Activated T-helper 17 cell treated with anti-CD3 and anti-CD28 coated beads, Interleukin-2, amount 50 U/mL, for 72 hours (primary cell): Measurements from ENCODE around the gene ZBBX. TPM values are rescaled to one million over a fixed set of nuclear protein-coding genes. Genes with fewer than 3 reads are reported as not detected.
"Not testable (repeated sequence)": the region's sequence is repeated elsewhere in the genome, so short reads cannot be mapped to it uniquely, and the experiment has no call there.

Experiments
- ATAC-seq: fragments of 150-1000 bp; cut with Tn5 transposase; replicated peaks from 2 replicates; pipeline ENCODE4 v1.10.0; 2021; ENCODE audit warnings: mild to moderate bottlenecking, moderate library complexity
- H3K27ac Mint-ChIP-seq: one replicate; pipeline ENCODE4 v1.8.0; 2022; ENCODE audit warnings: mixed read lengths
- H3K27me3 Mint-ChIP-seq: one replicate; pipeline ENCODE4 v1.8.0; 2022; ENCODE audit warnings: mixed read lengths
- H3K36me3 Mint-ChIP-seq: one replicate; pipeline ENCODE4 v1.8.0; 2022; ENCODE audit warnings: low read depth, mild to moderate bottlenecking, mixed read lengths
- H3K4me1 Mint-ChIP-seq: one replicate; pipeline ENCODE4 v1.8.0; 2022; ENCODE audit warnings: mixed read lengths
- H3K4me3 Mint-ChIP-seq: one replicate; pipeline ENCODE4 v1.8.0; 2022; ENCODE audit warnings: mild to moderate bottlenecking, mixed read lengths
- H3K9me3 Mint-ChIP-seq: one replicate; pipeline ENCODE4 v1.8.0; 2022; ENCODE audit warnings: mixed read lengths
- total RNA-seq, 2 donors: library from RNA; stranded (reverse); gene quantifications; one replicate each; pipeline ENCODE4 v1.2.3, GENCODE V29; 2022

Gene ZBBX, protein sequence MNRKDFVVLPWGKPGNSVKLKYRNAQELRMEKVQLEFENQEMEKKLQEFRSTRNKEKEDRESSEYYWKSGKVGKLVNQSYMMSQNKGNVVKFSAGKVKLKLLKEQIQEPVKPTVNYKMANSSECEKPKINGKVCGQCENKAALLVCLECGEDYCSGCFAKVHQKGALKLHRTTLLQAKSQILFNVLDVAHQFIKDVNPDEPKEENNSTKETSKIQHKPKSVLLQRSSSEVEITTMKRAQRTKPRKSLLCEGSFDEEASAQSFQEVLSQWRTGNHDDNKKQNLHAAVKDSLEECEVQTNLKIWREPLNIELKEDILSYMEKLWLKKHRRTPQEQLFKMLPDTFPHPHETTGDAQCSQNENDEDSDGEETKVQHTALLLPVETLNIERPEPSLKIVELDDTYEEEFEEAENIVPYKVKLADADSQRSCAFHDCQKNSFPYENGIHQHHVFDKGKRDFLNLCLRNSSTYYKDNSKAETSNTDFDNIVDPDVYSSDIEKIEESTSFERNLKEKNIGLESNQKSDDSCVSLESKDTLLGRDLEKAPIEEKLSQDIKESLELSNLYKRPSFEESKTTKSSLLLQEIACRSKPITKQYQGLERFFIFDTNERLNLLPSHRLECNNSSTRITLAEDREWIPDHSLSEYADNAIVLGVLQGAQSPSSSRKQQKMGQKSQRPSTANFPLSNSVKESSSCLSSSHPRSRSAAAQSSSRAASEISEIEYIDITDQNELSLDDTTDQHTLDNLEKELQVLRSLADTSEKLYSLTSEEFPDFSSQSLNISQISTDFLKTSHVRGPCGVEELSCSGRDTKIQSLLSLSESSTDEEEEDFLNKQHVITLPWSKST
- total RNA-seq, result not detected

GRCh38 chr3:167380004-167380689 lies at the start of gene ZBBX:
ZBBX (minus strand) TSS chr3:167380297; CDS start chr3:167372901, 7,396 bp downstream.
- Mint-ChIP-seq H3K4me1 (peaks cover 4% of the 10 kb centered on the region), H3K36me3 (no peaks in the 10 kb centered on the region), H3K27me3 (peaks cover 9% of the 10 kb centered on the region), H3K27ac (peak within 1 kb of the TSS; percentile 56), H3K4me3 (peak within 1 kb of the TSS; percentile 72), H3K9me3 (no peaks in the 10 kb centered on the region)
- peak; percentile 93 for ATAC-seq

- H3K27me3 Mint-ChIP-seq, H3K4me3 Mint-ChIP-seq, H3K9me3 Mint-ChIP-seq, H3K4me1 Mint-ChIP-seq, ATAC-seq, H3K36me3 Mint-ChIP-seq, H3K27ac Mint-ChIP-seq: not testable (repeated sequence)
Measured at GRCh38 chr3:167426962-167427361, 46.9 kb upstream of the ZBBX start.

DNA sequence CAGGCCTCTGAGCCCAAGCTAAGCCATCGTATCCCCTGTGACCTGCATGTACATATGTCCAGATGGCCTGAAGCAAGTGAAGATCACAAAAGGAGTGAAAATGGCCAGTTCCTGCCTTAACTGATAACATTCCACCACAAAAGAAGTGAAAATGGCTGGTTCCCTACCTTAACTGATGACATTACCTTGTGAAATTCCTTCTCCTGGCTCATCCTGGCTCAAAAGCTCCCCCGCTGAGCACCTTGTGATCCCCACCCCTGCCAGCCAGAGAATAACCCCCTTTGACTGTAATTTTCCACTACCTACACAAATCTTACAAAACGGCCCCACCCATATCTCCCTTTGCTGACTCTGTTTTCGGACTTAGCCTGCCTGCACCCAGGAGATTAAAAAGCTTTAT lies 42.3 kb upstream of the ZBBX start:
- not testable (repeated sequence) for H3K9me3 Mint-ChIP-seq, H3K27ac Mint-ChIP-seq, ATAC-seq, H3K27me3 Mint-ChIP-seq, H3K4me1 Mint-ChIP-seq, H3K36me3 Mint-ChIP-seq, H3K4me3 Mint-ChIP-seq

DNA sequence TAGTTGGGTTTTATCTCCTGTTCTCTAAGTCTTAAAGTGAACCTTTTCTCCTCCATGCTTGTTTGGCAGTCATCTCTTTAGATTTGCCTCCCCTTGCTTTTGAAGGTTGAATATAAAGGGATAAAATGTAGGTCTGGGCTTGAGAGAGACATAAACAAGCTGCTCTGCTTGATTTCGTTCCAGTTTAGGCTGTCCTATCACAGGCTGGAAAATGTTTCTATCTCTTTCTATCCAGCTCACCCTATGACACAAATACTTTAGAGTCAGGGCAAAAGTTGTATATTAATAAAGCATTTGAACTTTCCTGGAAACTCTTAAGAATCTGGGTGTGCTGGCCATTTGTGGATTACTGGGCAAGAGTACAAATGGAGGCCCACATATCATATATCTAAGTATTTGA lies 29.5 kb upstream of the ZBBX start:
- no peak overlapping the region for H3K27ac Mint-ChIP-seq
- no peaks in the 10 kb centered on the region for H3K4me1 Mint-ChIP-seq
- no peaks in the 10 kb centered on the region for H3K36me3 Mint-ChIP-seq
- no peaks in the 10 kb centered on the region for H3K9me3 Mint-ChIP-seq
- H3K4me3 Mint-ChIP-seq, result no peak overlapping the region
- no peaks in the 10 kb centered on the region for H3K27me3 Mint-ChIP-seq
- ATAC-seq, result no peak

DNA sequence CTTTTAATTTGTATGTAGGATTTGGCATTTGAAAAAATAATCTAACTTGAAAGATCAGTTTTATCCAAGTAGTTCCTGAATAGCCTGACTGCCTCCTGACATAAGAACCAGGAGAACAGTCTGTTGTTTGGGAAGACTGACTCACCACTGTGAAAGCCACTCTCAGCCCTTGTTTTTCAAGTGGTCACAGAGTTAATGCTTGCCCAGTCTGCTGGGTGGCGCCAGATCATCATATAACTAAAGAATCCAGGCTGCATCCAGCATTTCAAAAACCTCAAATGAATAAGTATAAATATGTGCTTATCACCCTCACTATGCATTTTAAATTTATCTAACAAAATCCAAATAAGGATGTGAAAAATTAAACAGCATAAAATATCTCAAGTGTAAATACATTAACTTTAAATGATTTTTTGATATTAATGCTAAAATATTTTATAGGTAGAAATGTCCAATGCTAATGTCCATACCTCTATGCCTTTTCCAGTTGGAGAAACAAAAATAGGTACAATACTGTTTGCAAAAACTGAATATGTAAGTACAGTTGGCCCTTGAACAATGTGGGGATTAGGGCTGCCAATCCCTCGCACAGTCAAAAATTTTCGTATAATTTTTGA lies 26.9 kb upstream of the ZBBX start:
- H3K4me3 Mint-ChIP-seq, result no peak overlapping the region
- no peaks in the 10 kb centered on the region for H3K9me3 Mint-ChIP-seq
- no peak for ATAC-seq
- H3K36me3 Mint-ChIP-seq, result no peaks in the 10 kb centered on the region
- H3K4me1 Mint-ChIP-seq, result no peaks in the 10 kb centered on the region
- H3K27me3 Mint-ChIP-seq, result peaks cover 3% of the 10 kb centered on the region
- no peak overlapping the region for H3K27ac Mint-ChIP-seq

DNA sequence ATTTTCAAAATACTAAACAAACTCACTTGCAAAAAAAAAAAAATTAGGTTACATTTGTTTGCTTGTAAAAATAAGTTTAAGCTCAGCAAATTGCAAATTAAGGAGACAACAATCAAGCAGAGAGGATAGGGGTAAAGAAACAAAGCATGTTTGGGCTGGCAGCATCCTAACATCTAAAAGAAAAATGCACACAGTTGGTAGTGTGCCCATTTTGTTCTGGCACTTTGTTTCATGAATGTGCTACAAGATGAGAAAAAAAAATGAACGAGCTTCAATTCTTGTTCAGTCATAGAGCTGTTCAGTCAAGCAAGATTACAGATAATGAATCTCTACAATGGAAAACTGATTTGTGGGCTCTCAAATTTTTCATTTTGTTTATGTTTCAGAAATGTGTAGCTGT lies 17.7 kb upstream of the ZBBX start:
- no peak overlapping the region for H3K4me3 Mint-ChIP-seq
- H3K36me3 Mint-ChIP-seq, result no peaks in the 10 kb centered on the region
- H3K9me3 Mint-ChIP-seq, result no peaks in the 10 kb centered on the region
- no peak overlapping the region for H3K27ac Mint-ChIP-seq
- no peaks in the 10 kb centered on the region for H3K4me1 Mint-ChIP-seq
- ATAC-seq, result no peak
- H3K27me3 Mint-ChIP-seq, result peaks cover 22% of the 10 kb centered on the region

- Mint-ChIP-seq H3K27ac (no peak overlapping the region), H3K9me3 (no peaks in the 10 kb centered on the region), H3K4me3 (no peak overlapping the region), H3K27me3 (peaks cover 18% of the 10 kb centered on the region), H3K4me1 (no peaks in the 10 kb centered on the region), H3K36me3 (no peaks in the 10 kb centered on the region)
- ATAC-seq, result no peak
Measured at GRCh38 chr3:167396075-167396474, 16.0 kb upstream of the ZBBX start.

- ATAC-seq, result no peak
- H3K27me3 Mint-ChIP-seq, result peaks cover 15% of the 10 kb centered on the region
Measured at GRCh38 chr3:167394003-167394402, 13.9 kb upstream of the ZBBX start.

DNA sequence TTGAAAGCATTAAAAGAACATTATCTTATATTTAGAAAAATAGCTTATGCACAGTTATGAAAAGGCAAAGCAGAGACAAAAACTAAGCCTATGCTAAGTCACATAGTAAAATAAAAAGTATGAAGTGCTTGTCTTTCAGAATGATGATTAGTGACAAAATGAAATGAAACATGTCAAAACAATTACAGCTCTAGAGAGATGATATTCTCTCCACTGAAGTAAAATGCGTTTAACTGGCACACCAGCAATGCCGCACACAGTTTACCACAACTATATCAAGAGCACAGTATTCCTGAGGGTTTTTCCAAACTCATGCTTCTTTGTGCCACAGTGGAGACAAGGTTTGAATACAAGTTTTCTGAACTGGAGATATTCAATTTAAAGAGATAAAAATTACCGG lies 2.1 kb upstream of the ZBBX start:
- H3K27me3 Mint-ChIP-seq, result peaks cover 14% of the 10 kb centered on the region
- no peak overlapping the region for H3K27ac Mint-ChIP-seq
- no peak overlapping the region for H3K4me3 Mint-ChIP-seq
- H3K4me1 Mint-ChIP-seq, result peaks cover 4% of the 10 kb centered on the region
- no peak for ATAC-seq
- no peaks in the 10 kb centered on the region for H3K9me3 Mint-ChIP-seq
- H3K36me3 Mint-ChIP-seq, result no peaks in the 10 kb centered on the region

More at GRCh38 chr3:167394003-167394402, 13.9 kb upstream of the ZBBX start:
- H3K27ac Mint-ChIP-seq, result no peak overlapping the region
- no peaks in the 10 kb centered on the region for H3K4me1 Mint-ChIP-seq
- H3K4me3 Mint-ChIP-seq, result no peak overlapping the region
- no peaks in the 10 kb centered on the region for H3K36me3 Mint-ChIP-seq
- H3K9me3 Mint-ChIP-seq, result no peaks in the 10 kb centered on the region

- H3K36me3 Mint-ChIP-seq, result no peaks in the 10 kb centered on the region
- peaks cover 3% of the 10 kb centered on the region for H3K27me3 Mint-ChIP-seq
- no peak overlapping the region for H3K27ac Mint-ChIP-seq
- no peaks in the 10 kb centered on the region for H3K4me1 Mint-ChIP-seq
- ATAC-seq, result no peak
- no peaks in the 10 kb centered on the region for H3K9me3 Mint-ChIP-seq
- no peak overlapping the region for H3K4me3 Mint-ChIP-seq
Measured at GRCh38 chr3:167375478-167375877, 4.6 kb downstream of the ZBBX start.

DNA sequence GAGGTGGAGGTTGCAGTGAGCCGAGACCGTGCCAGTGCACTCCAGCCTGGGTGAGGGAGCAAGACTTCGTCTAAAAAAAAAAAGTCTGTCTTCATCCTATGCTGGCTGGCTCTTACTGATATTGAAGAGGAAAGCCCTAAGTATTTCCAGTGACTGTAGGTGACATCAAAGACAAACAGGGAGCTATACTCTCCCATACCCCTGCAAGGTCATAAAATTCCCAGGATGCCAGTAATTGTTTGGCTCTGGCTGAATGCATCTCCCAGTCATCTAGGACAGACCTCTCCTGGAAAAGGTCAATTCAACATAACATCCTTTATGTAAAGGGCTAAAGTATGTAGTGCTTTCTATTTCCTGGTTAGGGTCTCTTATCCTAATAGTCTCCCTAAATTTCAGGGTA lies 8.0 kb downstream of the ZBBX start:
- ATAC-seq, result no peak
- H3K4me1 Mint-ChIP-seq, result no peaks in the 10 kb centered on the region
- H3K9me3 Mint-ChIP-seq, result no peaks in the 10 kb centered on the region
- peaks cover 8% of the 10 kb centered on the region for H3K27me3 Mint-ChIP-seq
- no peak overlapping the region for H3K27ac Mint-ChIP-seq
- H3K4me3 Mint-ChIP-seq, result no peak overlapping the region
- no peaks in the 10 kb centered on the region for H3K36me3 Mint-ChIP-seq

DNA sequence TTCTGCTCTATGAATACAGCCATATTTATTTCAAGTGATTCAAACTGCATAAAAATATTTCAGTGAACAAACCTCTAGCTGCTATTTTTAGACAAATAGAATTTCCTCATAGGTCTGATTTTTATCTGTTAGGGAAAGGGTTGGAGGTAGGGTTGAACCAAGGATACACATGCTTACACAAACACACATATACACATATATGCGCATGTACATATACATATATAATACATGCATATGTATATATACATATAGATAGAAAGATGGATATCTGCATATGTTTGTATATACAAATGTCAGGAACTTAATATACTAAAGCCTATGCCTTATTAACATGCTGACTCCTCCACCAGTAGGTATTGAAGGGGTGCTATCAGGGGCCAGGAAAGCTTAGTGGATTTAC lies 18.1 kb downstream of the ZBBX start:
- Mint-ChIP-seq H3K9me3 (peaks cover under 1% of the 10 kb centered on the region), H3K27ac (no peak overlapping the region), H3K27me3 (peaks cover 2% of the 10 kb centered on the region), H3K36me3 (no peaks in the 10 kb centered on the region), H3K4me1 (no peaks in the 10 kb centered on the region), H3K4me3 (no peak overlapping the region)
- ATAC-seq, result no peak

GRCh38 chr3:167361306-167361705 lies 18.8 kb downstream of the ZBBX start:
- no peaks in the 10 kb centered on the region for H3K36me3 Mint-ChIP-seq
- no peak overlapping the region for H3K27ac Mint-ChIP-seq
- H3K4me3 Mint-ChIP-seq, result no peak overlapping the region

GRCh38 chr3:167355446-167355845 lies 24.7 kb downstream of the ZBBX start:
- Mint-ChIP-seq H3K4me3 (no peak overlapping the region), H3K4me1 (no peaks in the 10 kb centered on the region), H3K27me3 (peaks cover 3% of the 10 kb centered on the region), H3K9me3 (peaks cover 4% of the 10 kb centered on the region), H3K27ac (no peak overlapping the region), H3K36me3 (no peaks in the 10 kb centered on the region)
- ATAC-seq, result no peak

More at GRCh38 chr3:167361306-167361705, 18.8 kb downstream of the ZBBX start:
- H3K4me1 Mint-ChIP-seq, result no peaks in the 10 kb centered on the region
- H3K9me3 Mint-ChIP-seq, result peaks cover 4% of the 10 kb centered on the region
- ATAC-seq, result no peak
- H3K27me3 Mint-ChIP-seq, result peaks cover 2% of the 10 kb centered on the region
